Measurements from ENCODE around the gene SCAMP2.

The SCAMP2 gene

GRCh38 chr15:74820056-74820455, 53.1 kb downstream of the SCAMP2 start:
- DNase-seq (ENCODE audit: low read depth in 2 of 2): no peak

- DNase-seq (ENCODE audit: low read depth in 2 of 2): no peak
Measured at GRCh38 chr15:74817370-74817737, 55.8 kb downstream of the SCAMP2 start.

GRCh38 chr15:74816624-74817369, 56.4 kb downstream of the SCAMP2 start:
- DNase-seq (ENCODE audit: low read depth in 2 of 2): no peak

- no peak for DNase-seq (ENCODE audit: low read depth in 2 of 2)
Measured at GRCh38 chr15:74815961-74816360, 57.2 kb downstream of the SCAMP2 start.

- no peak for DNase-seq (ENCODE audit: low read depth in 2 of 2)
Measured at GRCh38 chr15:74815121-74815934, 57.8 kb downstream of the SCAMP2 start.

GRCh38 chr15:74812533-74812932, 60.6 kb downstream of the SCAMP2 start, which contains the start of gene LMAN1L:
LMAN1L (plus strand) TSS chr15:74812835; CDS start chr15:74812855, 20 bp downstream.
- DNase-seq (ENCODE audit: low read depth in 2 of 2): no peak

- no peak for DNase-seq (ENCODE audit: low read depth in 2 of 2)
Measured at GRCh38 chr15:74809956-74810355, 63.2 kb downstream of the SCAMP2 start.

GRCh38 chr15:74809242-74809641, 63.9 kb downstream of the SCAMP2 start:
- no peak for DNase-seq (ENCODE audit: low read depth in 2 of 2)

GRCh38 chr15:74808840-74809229, 64.3 kb downstream of the SCAMP2 start:
- DNase-seq (ENCODE audit: low read depth in 2 of 2): no peak

- DNase-seq (ENCODE audit: low read depth in 2 of 2): no peak
Measured at GRCh38 chr15:74808078-74808839, 64.9 kb downstream of the SCAMP2 start.

GRCh38 chr15:74807282-74807681, 65.9 kb downstream of the SCAMP2 start:
- no peak for DNase-seq (ENCODE audit: low read depth in 2 of 2)

- DNase-seq (ENCODE audit: low read depth in 2 of 2): no peak
Measured at GRCh38 chr15:74804935-74805334, 68.2 kb downstream of the SCAMP2 start.

GRCh38 chr15:74802862-74803447, 70.2 kb downstream of the SCAMP2 start:
- no peak for DNase-seq (ENCODE audit: low read depth in 2 of 2)

- DNase-seq (ENCODE audit: low read depth in 2 of 2): no peak
Measured at GRCh38 chr15:74802290-74802689, 70.9 kb downstream of the SCAMP2 start.

GRCh38 chr15:74801311-74801997, 71.7 kb downstream of the SCAMP2 start:
- DNase-seq (ENCODE audit: low read depth in 2 of 2): no peak

GRCh38 chr15:74800559-74801094, 72.5 kb downstream of the SCAMP2 start:
- no peak for DNase-seq (ENCODE audit: low read depth in 2 of 2)

GRCh38 chr15:74799856-74800558, 73.2 kb downstream of the SCAMP2 start:
- peak; percentile 72 to 74 for DNase-seq (ENCODE audit: low read depth in 2 of 2)

- no peak for DNase-seq (ENCODE audit: low read depth in 2 of 2)
Measured at GRCh38 chr15:74799255-74799855, 73.8 kb downstream of the SCAMP2 start.

- no peak for DNase-seq (ENCODE audit: low read depth in 2 of 2)
Measured at GRCh38 chr15:74798388-74799254, 74.5 kb downstream of the SCAMP2 start.

Measured in stimulated activated CD8-positive, alpha-beta memory T cell treated with anti-CD3 and anti-CD28 coated beads, Interleukin-7, amount 100 ng/mL, for 4 hours (primary cell).